SK-N-SH (cell line): Measurements from ENCODE around the gene PCYT1A.

Experiments
- EZH2phosphoT487 ChIP-seq: fragments of 200-600 bp; sonication (generic); IDR thresholded peaks from 2 replicates; pipeline ENCODE4 v1.6.1; 2017; ENCODE audit warnings: low read depth, mixed run types, mild to moderate bottlenecking, antibody characterized with exemption, moderate library complexity, borderline replicate concordance
- RAD21 ChIP-seq: IDR thresholded peaks from 2 replicates; pipeline ENCODE4 v1.6.1; 2012; ENCODE audit warnings: mild to moderate bottlenecking, low read length
- TEAD4 ChIP-seq: IDR thresholded peaks from 2 replicates; pipeline ENCODE4 v1.4.0; 2012; ENCODE audit warnings: mild to moderate bottlenecking, borderline replicate concordance; ENCODE audit not compliant: insufficient read depth
- TF ChIP-seq, protein P1 (sequence below): fragments of 200-600 bp; sonication (generic); IDR thresholded peaks from 2 replicates; pipeline ENCODE4 v1.6.1; 2017; ENCODE audit warnings: antibody characterized with exemption, mild to moderate bottlenecking, moderate library complexity

DNA sequence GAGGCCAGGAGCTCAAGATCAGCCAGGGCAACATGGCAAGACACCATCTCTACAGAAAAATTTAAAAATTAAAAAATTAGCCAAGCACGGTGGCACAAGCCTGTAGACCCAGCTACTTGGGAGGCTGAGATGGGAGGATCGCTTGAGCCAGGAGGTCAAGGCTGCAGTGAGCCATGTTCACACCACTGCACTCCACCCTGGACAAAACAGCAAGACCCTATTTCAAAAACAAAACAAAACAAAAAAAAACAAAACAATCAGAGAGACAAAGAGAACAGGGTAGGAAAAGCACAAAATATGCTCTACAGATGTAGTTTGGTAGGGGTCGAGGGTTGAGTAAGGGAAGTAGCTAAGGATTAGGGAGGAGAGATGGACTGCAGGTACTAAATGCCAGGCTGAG is 27.1 kb upstream of the PCYT1A start:
- TF ChIP-seq EZH2phosphoT487 (no peak), TEAD4 (no peak), RAD21 (no peak)
- TF ChIP-seq, protein P1, sequence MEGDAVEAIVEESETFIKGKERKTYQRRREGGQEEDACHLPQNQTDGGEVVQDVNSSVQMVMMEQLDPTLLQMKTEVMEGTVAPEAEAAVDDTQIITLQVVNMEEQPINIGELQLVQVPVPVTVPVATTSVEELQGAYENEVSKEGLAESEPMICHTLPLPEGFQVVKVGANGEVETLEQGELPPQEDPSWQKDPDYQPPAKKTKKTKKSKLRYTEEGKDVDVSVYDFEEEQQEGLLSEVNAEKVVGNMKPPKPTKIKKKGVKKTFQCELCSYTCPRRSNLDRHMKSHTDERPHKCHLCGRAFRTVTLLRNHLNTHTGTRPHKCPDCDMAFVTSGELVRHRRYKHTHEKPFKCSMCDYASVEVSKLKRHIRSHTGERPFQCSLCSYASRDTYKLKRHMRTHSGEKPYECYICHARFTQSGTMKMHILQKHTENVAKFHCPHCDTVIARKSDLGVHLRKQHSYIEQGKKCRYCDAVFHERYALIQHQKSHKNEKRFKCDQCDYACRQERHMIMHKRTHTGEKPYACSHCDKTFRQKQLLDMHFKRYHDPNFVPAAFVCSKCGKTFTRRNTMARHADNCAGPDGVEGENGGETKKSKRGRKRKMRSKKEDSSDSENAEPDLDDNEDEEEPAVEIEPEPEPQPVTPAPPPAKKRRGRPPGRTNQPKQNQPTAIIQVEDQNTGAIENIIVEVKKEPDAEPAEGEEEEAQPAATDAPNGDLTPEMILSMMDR: no peak
